Gastrocnemius medialis (tissue), 4 donors: Measurements from ENCODE around the gene OBI1.

Experiments used
- POLR2A ChIP-seq, 2 donors: fragments of 450-650 bp; IDR thresholded peaks; one replicate each; pipeline ENCODE4 v1.6.1; 2017; ENCODE audit warnings: antibody characterized with exemption in 2 of 2, mild to moderate bottlenecking in 2 of 2, moderate library complexity in 2 of 2
- TF ChIP-seq, protein P1 (sequence below), 5 experiments: fragments of 450-650 bp in 3 of 5; fragments of 200-600 bp in 2 of 5; sonication (generic) in 2 of 5; IDR thresholded peaks in 4 of 5; conservative IDR thresholded peaks in 1 of 5; 1 replicate in 4 of 5; 2 replicates in 1 of 5; pipeline ENCODE4 v1.5.1; 2016 to 2019; ENCODE audit warnings: antibody characterized with exemption in 5 of 5, mild to moderate bottlenecking in 3 of 5, moderate library complexity in 3 of 5

GRCh38 chr13:78660495-78660857, 1.5 kb upstream of the OBI1 start:
- no peak for TF ChIP-seq POLR2A (IDR thresholded peaks at IDR 0.05)
- TF ChIP-seq, protein P1, sequence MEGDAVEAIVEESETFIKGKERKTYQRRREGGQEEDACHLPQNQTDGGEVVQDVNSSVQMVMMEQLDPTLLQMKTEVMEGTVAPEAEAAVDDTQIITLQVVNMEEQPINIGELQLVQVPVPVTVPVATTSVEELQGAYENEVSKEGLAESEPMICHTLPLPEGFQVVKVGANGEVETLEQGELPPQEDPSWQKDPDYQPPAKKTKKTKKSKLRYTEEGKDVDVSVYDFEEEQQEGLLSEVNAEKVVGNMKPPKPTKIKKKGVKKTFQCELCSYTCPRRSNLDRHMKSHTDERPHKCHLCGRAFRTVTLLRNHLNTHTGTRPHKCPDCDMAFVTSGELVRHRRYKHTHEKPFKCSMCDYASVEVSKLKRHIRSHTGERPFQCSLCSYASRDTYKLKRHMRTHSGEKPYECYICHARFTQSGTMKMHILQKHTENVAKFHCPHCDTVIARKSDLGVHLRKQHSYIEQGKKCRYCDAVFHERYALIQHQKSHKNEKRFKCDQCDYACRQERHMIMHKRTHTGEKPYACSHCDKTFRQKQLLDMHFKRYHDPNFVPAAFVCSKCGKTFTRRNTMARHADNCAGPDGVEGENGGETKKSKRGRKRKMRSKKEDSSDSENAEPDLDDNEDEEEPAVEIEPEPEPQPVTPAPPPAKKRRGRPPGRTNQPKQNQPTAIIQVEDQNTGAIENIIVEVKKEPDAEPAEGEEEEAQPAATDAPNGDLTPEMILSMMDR (IDR thresholded peaks at IDR 0.05 in 4 of 5, conservative IDR thresholded peaks at IDR 0.05 in 1 of 5) = no peak
